Panc1 (cell line): ENCODE results near the gene ASB2. TPM values are rescaled to one million over a fixed set of nuclear protein-coding genes. Genes with fewer than 3 reads are reported as not detected.

ENCODE experiments used
- microRNA-seq: library from miRNA; unstranded; fragments of <30 nt; microRNA quantifications from one replicate; pipeline ENCODE4 v1.1.0, GENCODE V29; 2020; ENCODE audit not compliant: unreplicated experiment
- total RNA-seq: library from RNA; stranded (reverse); gene quantifications from one replicate; pipeline ENCODE4 v1.2.1, GENCODE V29; 2021; ENCODE audit not compliant: unreplicated experiment

The ASB2 gene
- total RNA-seq, 1 experiment from 2014 or later: 0.28 TPM

Small RNA genes lying within 50 kb of the gene (microRNA-seq; reads per million reads assigned to microRNA genes)
- gene MIR4506: not detected

Other genes starting within 250 kb of the ASB2 start
- gene PRIMA1, start 188.1 kb downstream of the ASB2 start, total RNA-seq: 0.26 TPM
- gene FAM181A, start 49.2 kb downstream of the ASB2 start, total RNA-seq: not detected
- gene CCDC197, start 20.7 kb upstream of the ASB2 start, total RNA-seq: not detected
- 3.4 TPM for gene OTUB2, start 49.8 kb upstream of the ASB2 start, total RNA-seq
- 103 TPM for gene DDX24, start 104.6 kb upstream of the ASB2 start, total RNA-seq
- gene IFI27L1, start 104.7 kb upstream of the ASB2 start, total RNA-seq: 19.6 TPM
- 2.3 TPM for gene IFI27, start 134.2 kb upstream of the ASB2 start, total RNA-seq
- 13.2 TPM for gene IFI27L2, start 153.0 kb upstream of the ASB2 start, total RNA-seq
- 1.1 TPM for gene PPP4R4, start 197.8 kb upstream of the ASB2 start, total RNA-seq